H9 (cell line): Measurements from ENCODE around the gene RND2. TPM values are rescaled to one million over a fixed set of nuclear protein-coding genes. Genes with fewer than 3 reads are reported as not detected.

ENCODE experiments used
- DNase-seq: peaks from one replicate; pipeline ENCODE4 v3.0.0-alpha.2; 2017
- H2AFZ ChIP-seq: one replicate; pipeline ENCODE4 v1.6.1; 2013; ENCODE audit warnings: mild to moderate bottlenecking, low read length, control low read depth, moderate library complexity
- H2AK5ac ChIP-seq: 2 replicates; pipeline ENCODE4 v1.6.1; 2013; ENCODE audit warnings: low read length, control low read depth, mixed read lengths; ENCODE audit not compliant: insufficient read length
- H2BK120ac ChIP-seq: one replicate; pipeline ENCODE4 v1.6.1; 2013; ENCODE audit warnings: low read depth, mild to moderate bottlenecking, low read length, control low read depth, inconsistent platforms; ENCODE audit not compliant: poor library complexity, severe bottlenecking
- H2BK12ac ChIP-seq: 2 replicates; pipeline ENCODE4 v1.6.1; 2013; ENCODE audit warnings: low read length, control low read depth, mixed read lengths, low read depth; ENCODE audit not compliant: insufficient read length
- H2BK15ac ChIP-seq: 2 replicates; pipeline ENCODE4 v1.6.1; 2013; ENCODE audit warnings: low read depth, low read length, control low read depth
- H2BK20ac ChIP-seq: one replicate; pipeline ENCODE4 v1.6.1; 2013; ENCODE audit warnings: low read depth, mild to moderate bottlenecking, low read length, control low read depth, inconsistent platforms; ENCODE audit not compliant: poor library complexity, severe bottlenecking
- H2BK5ac ChIP-seq: 2 replicates; pipeline ENCODE4 v1.6.1; 2013; ENCODE audit warnings: low read length, control low read depth, mixed read lengths; ENCODE audit not compliant: insufficient read length
- H3K14ac ChIP-seq: 2 replicates; pipeline ENCODE4 v1.6.1; 2013; ENCODE audit warnings: low read length, control low read depth; ENCODE audit not compliant: insufficient read depth
- H3K18ac ChIP-seq: 2 replicates; pipeline ENCODE4 v1.6.1; 2013; ENCODE audit warnings: low read depth, mild to moderate bottlenecking, mixed read lengths, low read length, control low read depth; ENCODE audit not compliant: insufficient read length
- H3K23ac ChIP-seq: 2 replicates; pipeline ENCODE4 v1.6.1; 2013; ENCODE audit warnings: low read length, control low read depth, mixed read lengths, low read depth; ENCODE audit not compliant: insufficient read length
- H3K23me2 ChIP-seq: 2 replicates; pipeline ENCODE4 v1.6.1; 2013; ENCODE audit warnings: low read depth, mild to moderate bottlenecking, mixed read lengths, low read length, control low read depth; ENCODE audit not compliant: insufficient read length, poor library complexity, severe bottlenecking
- H3K27ac ChIP-seq: 2 replicates; pipeline ENCODE4 v1.5.1; 2013; ENCODE audit warnings: low read length, control low read depth, mixed read lengths, low read depth; ENCODE audit not compliant: insufficient read length
- H3K27me3 ChIP-seq: 2 replicates; pipeline ENCODE4 v1.6.1; 2013; ENCODE audit warnings: low read length, control low read depth, inconsistent platforms; ENCODE audit not compliant: insufficient read depth
- H3K4ac ChIP-seq: 2 replicates; pipeline ENCODE4 v1.6.1; 2013; ENCODE audit warnings: low read depth, mild to moderate bottlenecking, control low read depth, inconsistent platforms, low read length, moderate library complexity
- H3K4me1 ChIP-seq: 2 replicates; pipeline ENCODE4 v1.6.1; 2013; ENCODE audit warnings: low read length, control low read depth, inconsistent platforms; ENCODE audit not compliant: insufficient read depth
- H3K4me2 ChIP-seq: 2 replicates; pipeline ENCODE4 v1.6.1; 2013; ENCODE audit warnings: low read length, control low read depth, mixed read lengths; ENCODE audit not compliant: insufficient read length, insufficient read depth
- H3K56ac ChIP-seq: 2 replicates; pipeline ENCODE4 v1.6.1; 2013; ENCODE audit warnings: low read depth, mild to moderate bottlenecking, mixed read lengths, low read length, control low read depth; ENCODE audit not compliant: insufficient read length
- H3K79me1 ChIP-seq: 2 replicates; pipeline ENCODE4 v1.6.1; 2013; ENCODE audit warnings: low read depth, mild to moderate bottlenecking, moderate library complexity, low read length, control low read depth, inconsistent platforms; ENCODE audit not compliant: insufficient read depth, poor library complexity, severe bottlenecking
- H3K79me2 ChIP-seq: 2 replicates; pipeline ENCODE4 v1.6.1; 2013; ENCODE audit warnings: low read length, control low read depth, inconsistent platforms; ENCODE audit not compliant: insufficient read depth
- H3K9ac ChIP-seq: 2 replicates; pipeline ENCODE4 v1.6.1; 2013; ENCODE audit warnings: low read length, control low read depth, mixed read lengths; ENCODE audit not compliant: insufficient read length; ENCODE audit errors: extremely low read depth
- H3K9me3 ChIP-seq: one replicate; pipeline ENCODE4 v1.6.1; 2013; ENCODE audit warnings: low read depth, low read length, inconsistent platforms; ENCODE audit not compliant: control insufficient read depth
- H3T11ph ChIP-seq: one replicate; pipeline ENCODE4 v1.6.1; 2013; ENCODE audit warnings: mild to moderate bottlenecking, low read length, control low read depth, inconsistent platforms
- H4K20me1 ChIP-seq: one replicate; pipeline ENCODE4 v1.6.1; 2013; ENCODE audit not compliant: control insufficient read depth, insufficient read length, insufficient read depth
- H4K5ac ChIP-seq: 2 replicates; pipeline ENCODE4 v1.6.1; 2013; ENCODE audit warnings: low read depth, mild to moderate bottlenecking, mixed read lengths, low read length, control low read depth; ENCODE audit not compliant: insufficient read length
- H4K8ac ChIP-seq: replicated peaks from 2 replicates; pipeline ENCODE4 v1.6.1; 2013; ENCODE audit warnings: low read length, control low read depth, mixed read lengths, low read depth; ENCODE audit not compliant: insufficient read length
- H4K91ac ChIP-seq: 2 replicates; pipeline ENCODE4 v1.6.1; 2013; ENCODE audit warnings: low read depth, mild to moderate bottlenecking, moderate library complexity, mixed read lengths, low read length, control low read depth; ENCODE audit not compliant: insufficient read length
- H3K27ac Mint-ChIP-seq, 3 experiments: 2 replicates in 2 of 3; 3 replicates in 1 of 3; pipeline ENCODE4 v1.8.0; 2020 to 2021; ENCODE audit warnings: mixed read lengths in 3 of 3, mild to moderate bottlenecking in 1 of 3, moderate library complexity in 1 of 3
- H3K27me3 Mint-ChIP-seq: 2 replicates; pipeline ENCODE4 v1.8.0; 2021; ENCODE audit warnings: low read depth, mild to moderate bottlenecking, moderate library complexity, mixed read lengths
- H3K36me3 Mint-ChIP-seq, 3 experiments: 2 replicates in 2 of 3; 3 replicates in 1 of 3; pipeline ENCODE4 v1.8.0; 2020 to 2021; ENCODE audit warnings: low read depth in 3 of 3, mixed read lengths in 3 of 3; ENCODE audit not compliant: insufficient read depth in 1 of 3
- H3K4me1 Mint-ChIP-seq, 2 experiments: 2 replicates each; pipeline ENCODE4 v1.8.0; 2020; ENCODE audit warnings: mixed read lengths in 2 of 2
- H3K4me3 Mint-ChIP-seq, 2 experiments: 2 replicates in 1 of 2; 3 replicates in 1 of 2; pipeline ENCODE4 v1.8.0; 2020 to 2021; ENCODE audit warnings: mild to moderate bottlenecking in 2 of 2, mixed read lengths in 2 of 2, moderate library complexity in 1 of 2
- H3K9me3 Mint-ChIP-seq, 2 experiments: 2 replicates in 1 of 2; 3 replicates in 1 of 2; pipeline ENCODE4 v1.8.0; 2020; ENCODE audit warnings: mild to moderate bottlenecking in 2 of 2, mixed read lengths in 2 of 2, moderate library complexity in 1 of 2
- CTCF ChIP-seq: fragments of 200-600 bp; sonication (generic); conservative IDR thresholded peaks from 3 replicates; pipeline ENCODE4 v1.8.0; 2021; ENCODE audit warnings: antibody characterized with exemption, mild to moderate bottlenecking
- total RNA-seq: library from RNA; stranded (reverse); gene quantifications from 2 replicates; pipeline ENCODE4 v1.2.1, GENCODE V29; 2021

The RND2 gene
- total RNA-seq, 1 experiment from 2014 or later, result 47.8 TPM

- H3K27me3 ChIP-seq, result no peaks in the 10 kb centered on the region
- peak overlapping the region; percentile 90 to 100; a peak in 4 of 5 replicates for H3K4me3 Mint-ChIP-seq
- no peaks in the 10 kb centered on the region for H3K9me3 ChIP-seq
- peaks cover 5 to 33% (median 16%) of the 10 kb centered on the region in 3 experiments; a peak in 6 of 7 replicates for H3K36me3 Mint-ChIP-seq
- no peak overlapping the region for H2BK120ac ChIP-seq
- peaks cover 4% of the 10 kb centered on the region; the same call in 1 of the 2 replicates for H3K79me2 ChIP-seq
- H3K79me1 ChIP-seq, result no peaks in the 10 kb centered on the region
- H4K5ac ChIP-seq, result no peak overlapping the region
- H3K27me3 Mint-ChIP-seq, result no peaks in the 10 kb centered on the region
- no peak overlapping the region for H2BK12ac ChIP-seq
- peaks cover 17 to 23% of the 10 kb centered on the region in 2 experiments for H3K4me1 Mint-ChIP-seq
- peaks cover 2% of the 10 kb centered on the region for H4K20me1 ChIP-seq
- H2AFZ ChIP-seq, result no peak overlapping the region
- no peak for DNase-seq
- H2BK20ac ChIP-seq, result no peak overlapping the region
- no peak overlapping the region for H3K27ac Mint-ChIP-seq
- H3K18ac ChIP-seq, result no peak overlapping the region
- no peak overlapping the region for H3K4me2 ChIP-seq
- no peak overlapping the region for H3K4ac ChIP-seq
- H2BK15ac ChIP-seq, result no peak overlapping the region
- H2BK5ac ChIP-seq, result no peak overlapping the region
- H3T11ph ChIP-seq, result no peak overlapping the region
- H3K4me1 ChIP-seq, result peaks cover 2% of the 10 kb centered on the region; the same call in 1 of the 2 replicates
- H2AK5ac ChIP-seq, result no peak overlapping the region
- no peaks in the 10 kb centered on the region; a peak in 1 of 5 replicates for H3K9me3 Mint-ChIP-seq
- peaks cover 12% of the 10 kb centered on the region for H3K23me2 ChIP-seq
- no peak overlapping the region for H3K56ac ChIP-seq
- H3K9ac ChIP-seq, result no peak overlapping the region
- H3K23ac ChIP-seq, result no peak overlapping the region
- H3K27ac ChIP-seq, result no peak overlapping the region
- H3K14ac ChIP-seq, result no peak overlapping the region
- no peak for TF ChIP-seq CTCF
- H4K8ac ChIP-seq, result no peak overlapping the region
- H4K91ac ChIP-seq, result no peak overlapping the region
Observed at GRCh38 chr17:42982266-42982665, 42.8 kb upstream of the RND2 start.
